BE2C (cell line): ENCODE results near the gene RIC1.
"Not testable (repeated sequence)": the region's sequence is repeated elsewhere in the genome, so short reads cannot be mapped to it uniquely, and the experiment has no call there.

ENCODE experiments used
- DNase-seq: peaks from one replicate; pipeline ENCODE4 v3.0.0-alpha.2; 2020
- H3K27me3 ChIP-seq: fragments of 250-450 bp; sonication (Bioruptor Pico); 2 replicates; pipeline ENCODE4 v1.5.1; 2020; ENCODE audit warnings: mild to moderate bottlenecking
- H3K36me3 ChIP-seq: fragments of 250-450 bp; sonication (Bioruptor Pico); 2 replicates; pipeline ENCODE4 v1.5.1; 2020; ENCODE audit warnings: mild to moderate bottlenecking
- H3K4me1 ChIP-seq: fragments of 250-450 bp; sonication (Bioruptor Pico); 2 replicates; pipeline ENCODE4 v1.5.1; 2020
- H3K4me3 ChIP-seq: 2 replicates; pipeline ENCODE4 v1.5.1; 2011; ENCODE audit warnings: low read depth, low read length
- H3K9me3 ChIP-seq: fragments of 250-450 bp; sonication (Bioruptor Pico); 2 replicates; pipeline ENCODE4 v1.5.1; 2020
- CTCF ChIP-seq: IDR thresholded peaks from 2 replicates; pipeline ENCODE4 v1.5.1; 2012; ENCODE audit warnings: mild to moderate bottlenecking, low read depth, low read length

RIC1 gene

GRCh38 chr9:5650356-5651105, 21.6 kb downstream of the RIC1 start:
- Histone ChIP-seq H3K27me3 (no peaks in the 10 kb centered on the region), H3K9me3 (no peaks in the 10 kb centered on the region), H3K36me3 (no peaks in the 10 kb centered on the region), H3K4me3 (no peak overlapping the region), H3K4me1 (no peaks in the 10 kb centered on the region)
- no peak for DNase-seq
- TF ChIP-seq CTCF: no peak

GRCh38 chr9:5651246-5651645, 22.3 kb downstream of the RIC1 start:
- no peaks in the 10 kb centered on the region for H3K4me1 ChIP-seq
- no peak for TF ChIP-seq CTCF
- H3K27me3 ChIP-seq: no peaks in the 10 kb centered on the region
- H3K9me3 ChIP-seq: no peaks in the 10 kb centered on the region
- DNase-seq: no peak
- no peak overlapping the region for H3K4me3 ChIP-seq
- no peaks in the 10 kb centered on the region for H3K36me3 ChIP-seq

- H3K9me3 ChIP-seq: no peaks in the 10 kb centered on the region
- no peak for TF ChIP-seq CTCF
These were observed 23.9 kb downstream of the RIC1 start for GRCh38 chr9:5652821-5653220.

GRCh38 chr9:5662804-5663203, 33.9 kb downstream of the RIC1 start:
- H3K4me3 ChIP-seq, H3K9me3 ChIP-seq, H3K4me1 ChIP-seq, H3K36me3 ChIP-seq, H3K27me3 ChIP-seq, DNase-seq: not testable (repeated sequence)

More at GRCh38 chr9:5652821-5653220, 23.9 kb downstream of the RIC1 start:
- H3K27me3 ChIP-seq: no peaks in the 10 kb centered on the region
- DNase-seq: no peak
- no peaks in the 10 kb centered on the region for H3K4me1 ChIP-seq
- H3K36me3 ChIP-seq: no peaks in the 10 kb centered on the region; the same call in 1 of the 2 replicates
- H3K4me3 ChIP-seq: no peak overlapping the region

- no peak for TF ChIP-seq CTCF
- no peaks in the 10 kb centered on the region for H3K9me3 ChIP-seq
- DNase-seq: no peak
- H3K36me3 ChIP-seq: peaks cover 3% of the 10 kb centered on the region; the same call in 1 of the 2 replicates
- no peak overlapping the region for H3K4me3 ChIP-seq
- H3K27me3 ChIP-seq: no peaks in the 10 kb centered on the region
- no peaks in the 10 kb centered on the region for H3K4me1 ChIP-seq
These were observed 36.2 kb downstream of the RIC1 start for GRCh38 chr9:5665059-5665458.

- TF ChIP-seq CTCF: no peak
- DNase-seq: no peak
- H3K27me3 ChIP-seq: no peaks in the 10 kb centered on the region
- H3K9me3 ChIP-seq: no peaks in the 10 kb centered on the region
- peaks cover 3% of the 10 kb centered on the region; the same call in 1 of the 2 replicates for H3K36me3 ChIP-seq
- no peaks in the 10 kb centered on the region for H3K4me1 ChIP-seq
- no peak overlapping the region for H3K4me3 ChIP-seq
These were observed 38.5 kb downstream of the RIC1 start for GRCh38 chr9:5667391-5667790.
